GM19099 (cell line): Measurements from ENCODE around the gene SENP3.

Source experiments
- POLR2A ChIP-seq: IDR thresholded peaks from 3 replicates; pipeline ENCODE4 v1.6.1; 2011; ENCODE audit warnings: low read depth; ENCODE audit not compliant: insufficient read length; ENCODE audit errors: extremely low read depth

The SENP3 gene

GRCh38 chr17:7579834-7580603, 18.3 kb downstream of the SENP3 start:
- no peak for TF ChIP-seq POLR2A

DNA sequence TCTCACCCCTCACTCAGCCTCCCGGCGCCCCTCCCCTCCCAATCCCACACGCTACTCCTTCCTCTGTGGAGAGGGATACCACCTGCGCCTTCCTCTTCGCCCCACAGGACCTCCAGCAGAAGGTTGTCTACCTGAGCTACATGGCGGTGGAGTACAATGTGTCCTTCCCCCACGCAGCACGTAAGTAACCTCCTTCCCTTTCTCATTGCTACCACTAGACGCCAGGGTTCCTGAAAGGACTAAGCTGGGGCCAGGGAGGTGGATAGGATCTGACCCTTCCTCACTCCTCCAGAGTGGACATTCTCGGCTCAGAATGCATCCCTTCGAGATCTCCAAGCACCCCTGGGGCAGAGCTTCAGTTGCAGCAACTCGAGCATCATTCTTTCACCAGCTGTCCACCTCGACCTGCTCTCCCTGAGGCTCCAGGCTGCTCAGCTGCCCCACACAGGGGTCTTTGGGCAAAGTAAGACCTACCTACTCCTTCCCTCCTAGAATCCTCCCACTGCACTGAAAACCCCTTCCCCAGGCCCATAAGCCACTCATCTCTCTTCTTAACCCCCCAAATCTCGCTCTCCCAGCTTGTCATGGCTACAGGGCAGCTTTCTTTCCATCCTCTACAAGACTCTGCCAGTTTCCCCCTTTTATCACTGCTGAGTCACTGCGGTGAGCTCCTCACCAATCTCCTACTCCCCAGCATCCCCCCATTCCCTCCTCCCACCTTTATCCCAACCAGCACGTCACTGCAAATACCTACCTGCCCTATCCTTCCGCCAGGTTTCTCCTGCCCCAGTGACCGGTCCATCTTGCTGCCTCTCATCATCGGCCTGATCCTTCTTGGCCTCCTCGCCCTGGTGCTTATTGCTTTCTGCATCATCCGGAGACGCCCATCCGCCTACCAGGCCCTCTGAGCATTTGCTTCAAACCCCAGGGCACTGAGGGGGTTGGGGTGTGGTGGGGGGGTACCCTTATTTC, 19.2 kb downstream of the SENP3 start:
- TF ChIP-seq POLR2A = no peak

- no peak for TF ChIP-seq POLR2A
These were observed 20.9 kb downstream of the SENP3 start for GRCh38 chr17:7582396-7583252.

- TF ChIP-seq POLR2A = peak; percentile 85
These were observed 21.8 kb downstream of the SENP3 start, which contains the start of gene MPDU1 for GRCh38 chr17:7583253-7584109. Gene MPDU1 (plus strand): TSS chr17:7583852. CDS start chr17:7583863, 11 bp downstream.

GRCh38 chr17:7586673-7587419, 25.1 kb downstream of the SENP3 start:
- no peak for TF ChIP-seq POLR2A

- TF ChIP-seq POLR2A = no peak
These were observed 25.9 kb downstream of the SENP3 start for GRCh38 chr17:7587420-7588151.

GRCh38 chr17:7588553-7589203, 27.0 kb downstream of the SENP3 start:
- no peak for TF ChIP-seq POLR2A

- peak; percentile 12 for TF ChIP-seq POLR2A
These were observed 27.6 kb downstream of the SENP3 start for GRCh38 chr17:7589204-7589868.

- TF ChIP-seq POLR2A = no peak
These were observed 28.4 kb downstream of the SENP3 start, which contains the start of gene SOX15 for GRCh38 chr17:7589891-7590691. Gene SOX15 (minus strand): TSS chr17:7590094. CDS start chr17:7589676, 418 bp downstream.

DNA sequence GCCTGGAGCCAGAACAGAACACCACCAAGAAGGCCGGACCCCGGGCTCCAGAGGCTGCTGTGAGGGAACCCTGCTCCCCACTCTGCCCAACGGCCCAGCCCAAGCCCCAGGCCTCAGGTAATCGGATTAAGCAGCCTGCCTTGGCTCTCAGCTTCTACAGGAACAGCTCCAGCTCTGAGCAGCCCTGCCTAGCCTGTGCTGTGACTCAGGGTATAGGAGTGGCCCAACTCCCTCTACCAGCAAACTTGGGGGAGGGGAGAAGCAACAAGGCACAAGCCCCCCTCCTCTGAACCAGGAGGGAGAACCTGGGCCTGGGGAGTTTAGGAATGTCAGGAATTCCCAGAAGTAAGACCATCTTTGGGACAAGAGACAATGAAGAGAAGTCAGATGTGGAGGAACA, 29.0 kb downstream of the SENP3 start:
- TF ChIP-seq POLR2A = no peak

GRCh38 chr17:7591596-7591995, 29.9 kb downstream of the SENP3 start:
- TF ChIP-seq POLR2A = no peak
